ENCODE measurements around the gene CDC34. TPM values are rescaled to one million over a fixed set of nuclear protein-coding genes. Genes with fewer than 3 reads are reported as not detected.

The CDC34 gene
- total and polyA plus RNA-seq, 9 of the 15 experiments (the other 6 are each of a cell fraction or from before 2014, with no cell fraction given) = 0.80 to 203 (median 65.5) TPM

DNA sequence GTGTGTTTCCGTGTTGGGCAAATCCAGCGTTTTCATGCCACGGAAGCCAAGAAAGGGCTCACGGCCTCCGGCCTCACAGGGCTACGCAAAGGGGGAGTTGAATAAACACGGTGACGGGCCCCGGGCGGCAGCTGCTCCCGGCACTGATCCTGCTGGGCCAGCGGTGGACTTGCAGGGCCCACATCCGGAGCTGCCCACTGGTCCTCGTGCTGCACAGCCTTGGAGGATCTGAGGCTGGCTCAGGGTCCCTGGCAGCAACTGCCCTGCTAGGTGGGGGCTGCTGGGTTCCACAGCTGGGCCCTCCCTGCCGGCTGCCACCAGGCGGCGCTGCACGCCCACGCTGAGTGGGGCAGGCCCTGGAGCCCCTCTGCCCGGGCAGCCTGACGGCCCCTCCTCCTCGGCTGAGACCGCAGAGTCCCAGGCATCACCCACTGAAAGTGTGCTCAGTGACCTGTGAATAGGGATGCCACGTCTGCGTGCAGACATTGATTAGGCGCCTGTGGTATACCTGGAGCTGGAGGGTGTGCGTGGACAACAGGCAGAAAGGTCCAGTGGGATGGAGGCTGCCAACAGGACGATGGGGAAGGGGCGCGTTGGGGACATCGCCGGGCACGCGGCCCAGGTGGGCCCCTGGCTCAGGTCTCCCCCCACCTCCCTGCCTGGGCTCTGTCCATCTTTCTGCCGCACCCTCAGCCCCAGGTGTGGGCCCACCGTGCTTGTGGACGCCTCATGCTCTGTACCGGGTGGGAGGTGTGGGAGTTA lies 52.9 kb downstream of the CDC34 start (continued):
- TF ChIP-seq, protein P1, sequence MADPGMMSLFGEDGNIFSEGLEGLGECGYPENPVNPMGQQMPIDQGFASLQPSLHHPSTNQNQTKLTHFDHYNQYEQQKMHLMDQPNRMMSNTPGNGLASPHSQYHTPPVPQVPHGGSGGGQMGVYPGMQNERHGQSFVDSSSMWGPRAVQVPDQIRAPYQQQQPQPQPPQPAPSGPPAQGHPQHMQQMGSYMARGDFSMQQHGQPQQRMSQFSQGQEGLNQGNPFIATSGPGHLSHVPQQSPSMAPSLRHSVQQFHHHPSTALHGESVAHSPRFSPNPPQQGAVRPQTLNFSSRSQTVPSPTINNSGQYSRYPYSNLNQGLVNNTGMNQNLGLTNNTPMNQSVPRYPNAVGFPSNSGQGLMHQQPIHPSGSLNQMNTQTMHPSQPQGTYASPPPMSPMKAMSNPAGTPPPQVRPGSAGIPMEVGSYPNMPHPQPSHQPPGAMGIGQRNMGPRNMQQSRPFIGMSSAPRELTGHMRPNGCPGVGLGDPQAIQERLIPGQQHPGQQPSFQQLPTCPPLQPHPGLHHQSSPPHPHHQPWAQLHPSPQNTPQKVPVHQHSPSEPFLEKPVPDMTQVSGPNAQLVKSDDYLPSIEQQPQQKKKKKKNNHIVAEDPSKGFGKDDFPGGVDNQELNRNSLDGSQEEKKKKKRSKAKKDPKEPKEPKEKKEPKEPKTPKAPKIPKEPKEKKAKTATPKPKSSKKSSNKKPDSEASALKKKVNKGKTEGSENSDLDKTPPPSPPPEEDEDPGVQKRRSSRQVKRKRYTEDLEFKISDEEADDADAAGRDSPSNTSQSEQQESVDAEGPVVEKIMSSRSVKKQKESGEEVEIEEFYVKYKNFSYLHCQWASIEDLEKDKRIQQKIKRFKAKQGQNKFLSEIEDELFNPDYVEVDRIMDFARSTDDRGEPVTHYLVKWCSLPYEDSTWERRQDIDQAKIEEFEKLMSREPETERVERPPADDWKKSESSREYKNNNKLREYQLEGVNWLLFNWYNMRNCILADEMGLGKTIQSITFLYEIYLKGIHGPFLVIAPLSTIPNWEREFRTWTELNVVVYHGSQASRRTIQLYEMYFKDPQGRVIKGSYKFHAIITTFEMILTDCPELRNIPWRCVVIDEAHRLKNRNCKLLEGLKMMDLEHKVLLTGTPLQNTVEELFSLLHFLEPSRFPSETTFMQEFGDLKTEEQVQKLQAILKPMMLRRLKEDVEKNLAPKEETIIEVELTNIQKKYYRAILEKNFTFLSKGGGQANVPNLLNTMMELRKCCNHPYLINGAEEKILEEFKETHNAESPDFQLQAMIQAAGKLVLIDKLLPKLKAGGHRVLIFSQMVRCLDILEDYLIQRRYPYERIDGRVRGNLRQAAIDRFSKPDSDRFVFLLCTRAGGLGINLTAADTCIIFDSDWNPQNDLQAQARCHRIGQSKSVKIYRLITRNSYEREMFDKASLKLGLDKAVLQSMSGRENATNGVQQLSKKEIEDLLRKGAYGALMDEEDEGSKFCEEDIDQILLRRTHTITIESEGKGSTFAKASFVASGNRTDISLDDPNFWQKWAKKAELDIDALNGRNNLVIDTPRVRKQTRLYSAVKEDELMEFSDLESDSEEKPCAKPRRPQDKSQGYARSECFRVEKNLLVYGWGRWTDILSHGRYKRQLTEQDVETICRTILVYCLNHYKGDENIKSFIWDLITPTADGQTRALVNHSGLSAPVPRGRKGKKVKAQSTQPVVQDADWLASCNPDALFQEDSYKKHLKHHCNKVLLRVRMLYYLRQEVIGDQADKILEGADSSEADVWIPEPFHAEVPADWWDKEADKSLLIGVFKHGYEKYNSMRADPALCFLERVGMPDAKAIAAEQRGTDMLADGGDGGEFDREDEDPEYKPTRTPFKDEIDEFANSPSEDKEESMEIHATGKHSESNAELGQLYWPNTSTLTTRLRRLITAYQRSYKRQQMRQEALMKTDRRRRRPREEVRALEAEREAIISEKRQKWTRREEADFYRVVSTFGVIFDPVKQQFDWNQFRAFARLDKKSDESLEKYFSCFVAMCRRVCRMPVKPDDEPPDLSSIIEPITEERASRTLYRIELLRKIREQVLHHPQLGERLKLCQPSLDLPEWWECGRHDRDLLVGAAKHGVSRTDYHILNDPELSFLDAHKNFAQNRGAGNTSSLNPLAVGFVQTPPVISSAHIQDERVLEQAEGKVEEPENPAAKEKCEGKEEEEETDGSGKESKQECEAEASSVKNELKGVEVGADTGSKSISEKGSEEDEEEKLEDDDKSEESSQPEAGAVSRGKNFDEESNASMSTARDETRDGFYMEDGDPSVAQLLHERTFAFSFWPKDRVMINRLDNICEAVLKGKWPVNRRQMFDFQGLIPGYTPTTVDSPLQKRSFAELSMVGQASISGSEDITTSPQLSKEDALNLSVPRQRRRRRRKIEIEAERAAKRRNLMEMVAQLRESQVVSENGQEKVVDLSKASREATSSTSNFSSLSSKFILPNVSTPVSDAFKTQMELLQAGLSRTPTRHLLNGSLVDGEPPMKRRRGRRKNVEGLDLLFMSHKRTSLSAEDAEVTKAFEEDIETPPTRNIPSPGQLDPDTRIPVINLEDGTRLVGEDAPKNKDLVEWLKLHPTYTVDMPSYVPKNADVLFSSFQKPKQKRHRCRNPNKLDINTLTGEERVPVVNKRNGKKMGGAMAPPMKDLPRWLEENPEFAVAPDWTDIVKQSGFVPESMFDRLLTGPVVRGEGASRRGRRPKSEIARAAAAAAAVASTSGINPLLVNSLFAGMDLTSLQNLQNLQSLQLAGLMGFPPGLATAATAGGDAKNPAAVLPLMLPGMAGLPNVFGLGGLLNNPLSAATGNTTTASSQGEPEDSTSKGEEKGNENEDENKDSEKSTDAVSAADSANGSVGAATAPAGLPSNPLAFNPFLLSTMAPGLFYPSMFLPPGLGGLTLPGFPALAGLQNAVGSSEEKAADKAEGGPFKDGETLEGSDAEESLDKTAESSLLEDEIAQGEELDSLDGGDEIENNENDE (IDR thresholded peaks at IDR 0.05; ENCODE audit: low read depth, low read length) = no peak
- no peak for TF ChIP-seq C11orf30 (IDR thresholded peaks at IDR 0.05; ENCODE audit: low read depth)
- TF ChIP-seq BCOR (IDR thresholded peaks at IDR 0.05) = no peak
- peak; percentile 37 to 74; a peak in 3 of 4 replicates for TF ChIP-seq RAD21 (CRISPR knock-in tag; conservative IDR thresholded peaks at IDR 0.05 in 1 of 2, IDR thresholded peaks at IDR 0.05 in 1 of 2)
- no peak for TF ChIP-seq ZNF75A (CRISPR knock-in tag; IDR thresholded peaks at IDR 0.05)
- TF ChIP-seq, protein P2, sequence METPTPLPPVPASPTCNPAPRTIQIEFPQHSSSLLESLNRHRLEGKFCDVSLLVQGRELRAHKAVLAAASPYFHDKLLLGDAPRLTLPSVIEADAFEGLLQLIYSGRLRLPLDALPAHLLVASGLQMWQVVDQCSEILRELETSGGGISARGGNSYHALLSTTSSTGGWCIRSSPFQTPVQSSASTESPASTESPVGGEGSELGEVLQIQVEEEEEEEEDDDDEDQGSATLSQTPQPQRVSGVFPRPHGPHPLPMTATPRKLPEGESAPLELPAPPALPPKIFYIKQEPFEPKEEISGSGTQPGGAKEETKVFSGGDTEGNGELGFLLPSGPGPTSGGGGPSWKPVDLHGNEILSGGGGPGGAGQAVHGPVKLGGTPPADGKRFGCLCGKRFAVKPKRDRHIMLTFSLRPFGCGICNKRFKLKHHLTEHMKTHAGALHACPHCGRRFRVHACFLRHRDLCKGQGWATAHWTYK (CRISPR knock-in tag; IDR thresholded peaks at IDR 0.05) = peak; percentile 49; the same call in 1 of the 2 replicates
- TF ChIP-seq, protein P3, sequence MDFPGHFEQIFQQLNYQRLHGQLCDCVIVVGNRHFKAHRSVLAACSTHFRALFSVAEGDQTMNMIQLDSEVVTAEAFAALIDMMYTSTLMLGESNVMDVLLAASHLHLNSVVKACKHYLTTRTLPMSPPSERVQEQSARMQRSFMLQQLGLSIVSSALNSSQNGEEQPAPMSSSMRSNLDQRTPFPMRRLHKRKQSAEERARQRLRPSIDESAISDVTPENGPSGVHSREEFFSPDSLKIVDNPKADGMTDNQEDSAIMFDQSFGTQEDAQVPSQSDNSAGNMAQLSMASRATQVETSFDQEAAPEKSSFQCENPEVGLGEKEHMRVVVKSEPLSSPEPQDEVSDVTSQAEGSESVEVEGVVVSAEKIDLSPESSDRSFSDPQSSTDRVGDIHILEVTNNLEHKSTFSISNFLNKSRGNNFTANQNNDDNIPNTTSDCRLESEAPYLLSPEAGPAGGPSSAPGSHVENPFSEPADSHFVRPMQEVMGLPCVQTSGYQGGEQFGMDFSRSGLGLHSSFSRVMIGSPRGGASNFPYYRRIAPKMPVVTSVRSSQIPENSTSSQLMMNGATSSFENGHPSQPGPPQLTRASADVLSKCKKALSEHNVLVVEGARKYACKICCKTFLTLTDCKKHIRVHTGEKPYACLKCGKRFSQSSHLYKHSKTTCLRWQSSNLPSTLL (IDR thresholded peaks at IDR 0.05) = no peak

Data from K562 (cell line).